ENCODE results near the gene NTF3.

- no peak for TF ChIP-seq POLR2A (IDR thresholded peaks at IDR 0.05)
- TF ChIP-seq CTCF (IDR thresholded peaks at IDR 0.05) = no peak
- TF ChIP-seq POLR2AphosphoS5 (IDR thresholded peaks at IDR 0.05) = no peak
Measured at GRCh38 chr12:5430641-5431603, 986 bp upstream of the NTF3 start.
